CD8-positive, alpha-beta memory T cell (primary cell): ENCODE measurements around the gene KLHL17. TPM values are rescaled to one million over a fixed set of nuclear protein-coding genes. Genes with fewer than 3 reads are reported as not detected.

ENCODE experiments used
- CTCF ChIA-PET: fragments of 350-600 bp; sonication (Branson Sonifier 250); formaldehyde crosslinking; loops from one replicate; lab custom pipeline; 2021; ENCODE audit warnings: antibody characterized with exemption; lab: Charles Lee
- POLR2A ChIA-PET: fragments of 350-600 bp; sonication (Branson Sonifier 250); formaldehyde crosslinking; loops from one replicate; lab custom pipeline; 2021; ENCODE audit warnings: antibody characterized with exemption; lab: Charles Lee
- DNase-seq, 5 donors: peaks; one replicate each; pipeline versions ENCODE4 v3.0.0 to v3.0.0-alpha.2; 2020 to 2022; ENCODE audit warnings: mixed read lengths in 1 of 5
- H3K27ac ChIP-seq: one replicate; pipeline ENCODE4 v1.7.0; 2013; ENCODE audit warnings: low read depth, mild to moderate bottlenecking, low read length, moderate library complexity
- H3K27me3 ChIP-seq: 2 replicates; pipeline ENCODE4 v1.7.0; 2013; ENCODE audit warnings: low read length, mild to moderate bottlenecking; ENCODE audit not compliant: insufficient read depth, poor library complexity, severe bottlenecking
- H3K36me3 ChIP-seq: 2 replicates; pipeline ENCODE4 v1.7.0; 2013; ENCODE audit warnings: mild to moderate bottlenecking, low read length, moderate library complexity; ENCODE audit not compliant: insufficient read depth
- H3K4me1 ChIP-seq: 2 replicates; pipeline ENCODE4 v1.7.0; 2013; ENCODE audit warnings: mild to moderate bottlenecking, low read length, moderate library complexity; ENCODE audit not compliant: insufficient read depth
- H3K4me3 ChIP-seq: 2 replicates; pipeline ENCODE4 v1.7.0; 2013; ENCODE audit warnings: mild to moderate bottlenecking, low read length
- H3K9me3 ChIP-seq: 2 replicates; pipeline ENCODE4 v1.7.0; 2013; ENCODE audit warnings: mild to moderate bottlenecking, low read length
- H3K27ac Mint-ChIP-seq, 8 donors: one replicate each; pipeline ENCODE4 v1.8.0; 2020 to 2021; ENCODE audit warnings: mixed read lengths in 8 of 8, mild to moderate bottlenecking in 6 of 8, inconsistent platforms in 3 of 8, moderate library complexity in 3 of 8
- H3K27me3 Mint-ChIP-seq, 2 donors: one replicate each; pipeline ENCODE4 v1.8.0; 2020 to 2021; ENCODE audit warnings: mixed read lengths in 2 of 2, mild to moderate bottlenecking in 1 of 2, moderate library complexity in 1 of 2
- H3K36me3 Mint-ChIP-seq, 3 donors: one replicate each; pipeline ENCODE4 v1.8.0; 2020 to 2021; ENCODE audit warnings: mixed read lengths in 3 of 3, inconsistent platforms in 1 of 3, mild to moderate bottlenecking in 1 of 3
- H3K4me1 Mint-ChIP-seq, 3 donors: one replicate each; pipeline ENCODE4 v1.8.0; 2020 to 2021; ENCODE audit warnings: mixed read lengths in 3 of 3, inconsistent platforms in 1 of 3, mild to moderate bottlenecking in 1 of 3
- H3K4me3 Mint-ChIP-seq, 7 donors: one replicate each; pipeline ENCODE4 v1.8.0; 2020 to 2021; ENCODE audit warnings: mixed read lengths in 7 of 7, mild to moderate bottlenecking in 6 of 7, moderate library complexity in 4 of 7, inconsistent platforms in 2 of 7
- H3K9me3 Mint-ChIP-seq, 5 donors: one replicate each; pipeline ENCODE4 v1.8.0; 2020 to 2022; ENCODE audit warnings: mixed read lengths in 5 of 5, mild to moderate bottlenecking in 3 of 5, moderate library complexity in 2 of 5, inconsistent platforms in 1 of 5
- polyA plus RNA-seq: library from polyadenylated mRNA; unstranded; fragments of 300-500 nt; fragmentation: Illumina TruSeq; gene quantifications from one replicate; pipeline ENCODE4 v1.2.3, GENCODE V29; 2021
- total RNA-seq, 2 experiments: library from RNA; stranded (reverse); gene quantifications; one replicate each; pipeline ENCODE4 v1.2.3, GENCODE V29; 2021

The KLHL17 gene
- total and polyA plus RNA-seq, 3 experiments from 2014 or later, result 1.4 to 28.6 (median 27.6) TPM

GRCh38 chr1:914891-915280 is 45.5 kb upstream of the KLHL17 start:
- ChIA-PET POLR2A (no interaction called here), CTCF (no interaction called here)
- Mint-ChIP-seq H3K4me1 (peaks cover 0 to 4% (median 0%) of the 10 kb centered on the region in 3 donors), H3K4me3 (no peak overlapping the region), H3K27ac (peak overlapping the region in 1 of 8 donors; percentile 58), H3K27me3 (peaks cover 11 to 48% of the 10 kb centered on the region in 2 donors), H3K36me3 (no peaks in the 10 kb centered on the region), H3K9me3 (peaks cover 0 to 5% (median 0%) of the 10 kb centered on the region in 5 donors)
- no peaks in the 10 kb centered on the region for H3K4me1 ChIP-seq
- DNase-seq, result peak in 1 of 5 donors; percentile 21
- peaks cover 7% of the 10 kb centered on the region for H3K27me3 ChIP-seq
- no peaks in the 10 kb centered on the region for H3K36me3 ChIP-seq
- no peak overlapping the region for H3K27ac ChIP-seq
- H3K9me3 ChIP-seq, result no peaks in the 10 kb centered on the region
- no peak overlapping the region for H3K4me3 ChIP-seq

- no peak overlapping the region for H3K4me3 Mint-ChIP-seq
Measured at GRCh38 chr1:915295-916172, 44.9 kb upstream of the KLHL17 start.

DNA sequence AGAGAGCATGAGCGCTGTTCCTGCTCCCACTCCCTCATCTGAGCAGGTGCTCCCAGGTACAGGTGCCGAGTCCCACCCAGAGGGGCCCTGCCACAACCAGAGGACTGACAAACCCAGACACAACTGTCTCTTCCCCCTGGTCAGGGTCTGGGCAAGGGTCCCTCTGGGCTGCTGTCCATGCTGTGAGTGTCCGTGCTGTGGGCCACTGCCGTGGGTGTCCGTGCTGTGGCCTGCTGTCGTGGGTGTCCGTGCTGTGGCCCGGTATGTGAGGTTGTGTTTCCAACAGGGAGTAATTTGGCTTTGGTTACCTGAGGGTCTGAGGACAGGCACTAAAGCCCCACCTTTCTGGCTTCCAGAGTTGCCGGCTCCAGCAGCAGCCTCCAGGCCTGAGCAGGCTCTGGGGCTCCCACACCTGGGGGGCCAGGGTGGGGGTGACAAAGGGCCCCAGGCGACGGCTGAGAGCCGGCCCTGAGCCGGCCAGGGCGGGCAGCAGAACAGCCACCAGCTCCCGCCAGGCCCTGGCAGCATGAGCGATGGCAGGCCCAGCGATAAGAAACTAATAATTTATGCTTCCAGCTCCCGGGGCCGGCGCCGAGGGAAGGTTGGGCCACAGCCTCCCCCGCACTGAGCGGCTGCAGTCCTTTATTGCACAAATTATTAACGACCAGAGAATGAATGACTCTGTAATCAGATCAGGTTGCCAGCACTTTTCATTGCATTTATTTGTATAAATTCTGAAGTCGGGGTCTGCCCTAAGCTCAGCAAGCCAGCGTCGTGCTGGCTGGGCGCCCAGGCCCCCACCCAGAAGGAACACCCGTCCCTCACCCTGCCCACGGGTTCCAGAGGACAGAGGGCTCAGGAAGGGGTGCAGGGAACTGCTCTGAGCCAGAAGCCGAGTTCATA is 44.0 kb upstream of the KLHL17 start:
- H3K4me3 Mint-ChIP-seq, result no peak overlapping the region
- Histone ChIP-seq H3K27me3 (peaks cover 17% of the 10 kb centered on the region), H3K36me3 (no peaks in the 10 kb centered on the region), H3K9me3 (no peaks in the 10 kb centered on the region), H3K4me1 (peaks cover 13% of the 10 kb centered on the region), H3K4me3 (no peak overlapping the region), H3K27ac (no peak overlapping the region)
- ChIA-PET POLR2A (no interaction called here), CTCF (interaction anchor here (1.8 kb wide), 1 partner anchor 11 kb away, joined by 4 read pairs; no protein-coding TSS in a partner anchor)
- peak in 1 of 5 donors; percentile 36 for DNase-seq
- H3K27ac Mint-ChIP-seq, result peak overlapping the region in 1 of 8 donors; percentile 6
- peaks cover 6 to 9% (median 8%) of the 10 kb centered on the region in 3 donors for H3K4me1 Mint-ChIP-seq
- peaks cover 9 to 47% of the 10 kb centered on the region in 2 donors for H3K27me3 Mint-ChIP-seq
- H3K36me3 Mint-ChIP-seq, result no peaks in the 10 kb centered on the region
- H3K9me3 Mint-ChIP-seq, result peaks cover 0 to 2% (median 0%) of the 10 kb centered on the region in 5 donors

More at GRCh38 chr1:915295-916172, 44.9 kb upstream of the KLHL17 start:
- no peaks in the 10 kb centered on the region for H3K36me3 Mint-ChIP-seq
- H3K9me3 Mint-ChIP-seq, result peaks cover 0 to 5% (median 0%) of the 10 kb centered on the region in 5 donors
- POLR2A ChIA-PET, result no interaction called here
- peak in 1 of 5 donors; percentile 37 for DNase-seq
- peaks cover 5% of the 10 kb centered on the region for H3K4me1 ChIP-seq
- H3K4me1 Mint-ChIP-seq, result peaks cover 1 to 6% (median 2%) of the 10 kb centered on the region in 3 donors
- CTCF ChIA-PET, result no interaction called here
- H3K9me3 ChIP-seq, result no peaks in the 10 kb centered on the region
- H3K27me3 ChIP-seq, result peaks cover 13% of the 10 kb centered on the region
- H3K36me3 ChIP-seq, result no peaks in the 10 kb centered on the region
- H3K27ac Mint-ChIP-seq, result peak overlapping the region in 1 of 8 donors; percentile 58
- H3K27ac ChIP-seq, result no peak overlapping the region
- H3K4me3 ChIP-seq, result no peak overlapping the region
- H3K27me3 Mint-ChIP-seq, result peaks cover 11 to 50% of the 10 kb centered on the region in 2 donors

GRCh38 chr1:917076-917459 is 43.3 kb upstream of the KLHL17 start:
- no peak overlapping the region for H3K27ac ChIP-seq
- no peaks in the 10 kb centered on the region for H3K36me3 Mint-ChIP-seq
- ChIA-PET CTCF (interaction anchor here (1.8 kb wide), 1 partner anchor 12 kb away, joined by 4 read pairs; no protein-coding TSS in a partner anchor), POLR2A (no interaction called here)
- H3K27ac Mint-ChIP-seq, result no peak overlapping the region
- peaks cover 7 to 12% (median 10%) of the 10 kb centered on the region in 3 donors for H3K4me1 Mint-ChIP-seq
- H3K27me3 Mint-ChIP-seq, result peaks cover 8 to 49% of the 10 kb centered on the region in 2 donors
- peaks cover 15% of the 10 kb centered on the region for H3K4me1 ChIP-seq
- H3K36me3 ChIP-seq, result no peaks in the 10 kb centered on the region
- H3K9me3 ChIP-seq, result no peaks in the 10 kb centered on the region
- DNase-seq, result peak in 1 of 5 donors; percentile 23
- peaks cover 22% of the 10 kb centered on the region for H3K27me3 ChIP-seq
- H3K4me3 Mint-ChIP-seq, result no peak overlapping the region
- H3K9me3 Mint-ChIP-seq, result peaks cover 0 to 2% (median 0%) of the 10 kb centered on the region in 5 donors
- H3K4me3 ChIP-seq, result no peak overlapping the region

GRCh38 chr1:917466-918091 is 42.8 kb upstream of the KLHL17 start:
- no peak overlapping the region for H3K4me3 Mint-ChIP-seq
- peaks cover 26% of the 10 kb centered on the region for H3K27me3 ChIP-seq
- POLR2A ChIA-PET, result no interaction called here

DNA sequence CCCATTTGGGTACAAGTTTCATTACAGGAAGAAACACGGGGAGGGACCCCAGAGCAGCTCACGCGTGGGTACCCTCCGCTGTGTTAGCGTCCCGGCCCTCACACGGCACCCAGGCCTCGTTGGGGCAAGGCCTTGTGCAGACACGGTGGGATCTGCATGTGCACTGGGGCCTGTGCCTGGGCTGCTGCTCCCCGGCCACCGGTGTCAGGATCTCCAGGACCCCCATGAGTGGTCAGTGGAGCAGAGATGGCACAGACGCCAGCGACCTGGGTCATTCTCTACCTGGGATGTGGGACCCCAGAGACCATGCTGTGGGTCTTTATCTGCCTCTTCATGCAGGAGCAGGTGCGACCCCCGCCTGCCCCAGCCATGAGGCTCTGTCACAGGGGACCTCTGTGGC is 42.0 kb upstream of the KLHL17 start:
- H3K4me3 ChIP-seq, result no peak overlapping the region
- CTCF ChIA-PET, result no interaction called here
- POLR2A ChIA-PET, result no interaction called here
- peaks cover 22% of the 10 kb centered on the region for H3K4me1 ChIP-seq
- no peaks in the 10 kb centered on the region for H3K36me3 ChIP-seq
- Mint-ChIP-seq H3K4me3 (no peak overlapping the region), H3K27ac (peak overlapping the region in 1 of 8 donors; percentile 38), H3K9me3 (peaks cover 0 to 2% (median 0%) of the 10 kb centered on the region in 5 donors), H3K27me3 (peaks cover 12 to 52% of the 10 kb centered on the region in 2 donors), H3K4me1 (peaks cover 10 to 20% (median 14%) of the 10 kb centered on the region in 3 donors), H3K36me3 (no peaks in the 10 kb centered on the region)
- no peak for DNase-seq
- H3K9me3 ChIP-seq, result no peaks in the 10 kb centered on the region
- no peak overlapping the region for H3K27ac ChIP-seq
- peaks cover 34% of the 10 kb centered on the region for H3K27me3 ChIP-seq

More at GRCh38 chr1:917466-918091, 42.8 kb upstream of the KLHL17 start:
- peak in 1 of 5 donors; percentile 28 for DNase-seq
- Histone ChIP-seq H3K9me3 (no peaks in the 10 kb centered on the region), H3K4me3 (no peak overlapping the region), H3K27ac (no peak overlapping the region), H3K36me3 (no peaks in the 10 kb centered on the region), H3K4me1 (peaks cover 15% of the 10 kb centered on the region)
- Mint-ChIP-seq H3K9me3 (peaks cover 0 to 2% (median 0%) of the 10 kb centered on the region in 5 donors), H3K27ac (no peak overlapping the region), H3K36me3 (no peaks in the 10 kb centered on the region), H3K4me1 (peaks cover 7 to 14% (median 10%) of the 10 kb centered on the region in 3 donors), H3K27me3 (peaks cover 8 to 51% of the 10 kb centered on the region in 2 donors)
- CTCF ChIA-PET, result interaction anchor here (1.8 kb wide), 1 partner anchor 13 kb away, joined by 4 read pairs; no protein-coding TSS in a partner anchor

- H3K36me3 ChIP-seq, result no peaks in the 10 kb centered on the region
- peaks cover 14 to 54% of the 10 kb centered on the region in 2 donors for H3K27me3 Mint-ChIP-seq
- POLR2A ChIA-PET, result no interaction called here
- no peak overlapping the region for H3K4me3 ChIP-seq
- no peak overlapping the region for H3K27ac Mint-ChIP-seq
- peaks cover 11 to 22% (median 16%) of the 10 kb centered on the region in 3 donors for H3K4me1 Mint-ChIP-seq
- DNase-seq, result no peak
- no peak overlapping the region for H3K27ac ChIP-seq
- H3K36me3 Mint-ChIP-seq, result no peaks in the 10 kb centered on the region
- no peaks in the 10 kb centered on the region for H3K9me3 ChIP-seq
- no peak overlapping the region for H3K4me3 Mint-ChIP-seq
- H3K27me3 ChIP-seq, result peaks cover 35% of the 10 kb centered on the region
- H3K9me3 Mint-ChIP-seq, result peaks cover 0 to 2% (median 0%) of the 10 kb centered on the region in 5 donors
- H3K4me1 ChIP-seq, result peaks cover 25% of the 10 kb centered on the region
- CTCF ChIA-PET, result no interaction called here
Measured at GRCh38 chr1:918843-919242, 41.5 kb upstream of the KLHL17 start.
